Pons (tissue), 1 donor: Measurements from ENCODE around the gene COPS3.
A peak's percentile ranks its signal among the peaks of the same experiment; 100 is the strongest.
"Not testable (repeated sequence)": the region's sequence is repeated elsewhere in the genome, so short reads cannot be mapped to it uniquely, and the experiment has no call there.

ENCODE experiments used
- DNase-seq: peaks from one replicate; pipeline ENCODE4 v3.0.0-alpha.2; 2016; ENCODE audit warnings: low spot score

COPS3 gene

GRCh38 chr17:17301659-17302058 lies 20.6 kb upstream of the COPS3 start:
- DNase-seq = not testable (repeated sequence)

DNA sequence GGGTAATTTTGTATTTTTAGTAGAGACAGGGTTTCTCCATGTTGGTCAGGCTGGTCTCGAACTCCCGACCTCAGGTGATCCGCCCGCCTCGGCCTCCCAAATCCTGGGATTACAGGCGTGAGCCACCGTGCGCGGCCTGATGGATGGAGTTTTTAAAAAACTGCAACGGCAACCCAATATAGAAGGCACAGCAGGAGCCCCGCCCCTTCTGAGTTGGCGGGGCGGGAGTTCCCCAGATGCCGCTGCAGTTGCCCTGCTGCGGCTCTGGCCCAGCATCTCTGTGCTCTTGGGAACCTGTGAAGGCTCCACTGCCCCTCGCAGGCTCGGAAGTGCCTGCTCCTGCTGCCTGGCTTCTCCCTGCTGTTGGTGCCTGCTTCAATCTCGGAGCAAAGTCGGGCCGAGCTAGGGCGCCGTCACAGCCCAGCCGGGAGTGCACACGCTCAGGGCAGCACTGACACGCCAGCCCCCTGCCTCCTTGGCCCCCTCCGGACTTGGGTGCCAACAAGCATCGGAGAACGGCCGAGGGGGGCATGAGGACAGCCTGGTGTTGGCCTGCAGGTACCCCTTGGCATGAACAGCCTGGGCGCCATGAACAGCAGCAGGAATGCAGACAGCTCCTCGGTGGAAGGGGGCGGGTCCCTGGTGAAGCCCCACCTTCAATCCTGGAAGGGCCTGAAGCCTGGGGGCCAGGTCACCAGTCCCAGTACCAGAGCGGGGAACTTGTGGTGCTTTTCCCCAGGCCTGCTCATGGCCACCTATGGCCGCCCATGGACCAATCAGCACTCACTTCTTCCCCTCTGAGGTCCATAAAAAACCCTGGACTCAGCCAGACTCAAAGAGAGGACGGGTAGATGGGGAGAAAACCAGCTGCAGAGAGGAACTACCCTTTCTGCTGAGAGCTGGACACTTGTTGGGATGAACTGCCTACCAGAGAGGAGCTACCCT lies 19.9 kb upstream of the COPS3 start:
- DNase-seq = no peak

DNA sequence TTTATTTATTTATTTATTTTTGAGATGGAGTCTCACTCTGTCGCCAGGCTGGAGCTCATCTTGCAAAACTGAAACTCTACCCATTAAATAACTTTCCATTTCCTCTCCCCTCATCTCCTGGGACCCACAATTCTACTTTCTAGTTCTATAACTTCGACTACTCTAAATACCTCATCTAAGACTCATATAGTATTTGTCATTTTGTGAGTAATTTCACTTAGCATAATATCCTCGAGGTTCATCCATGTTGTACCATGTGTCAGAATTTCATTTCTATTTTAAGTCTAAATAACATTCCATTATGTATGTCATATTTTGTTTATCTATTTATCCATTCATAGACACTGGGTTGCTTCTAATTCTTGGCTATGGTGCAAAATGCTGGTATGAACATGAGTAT lies 17.1 kb upstream of the COPS3 start:
- no peak for DNase-seq

GRCh38 chr17:17297217-17297616 lies 16.2 kb upstream of the COPS3 start:
- DNase-seq = no peak

DNA sequence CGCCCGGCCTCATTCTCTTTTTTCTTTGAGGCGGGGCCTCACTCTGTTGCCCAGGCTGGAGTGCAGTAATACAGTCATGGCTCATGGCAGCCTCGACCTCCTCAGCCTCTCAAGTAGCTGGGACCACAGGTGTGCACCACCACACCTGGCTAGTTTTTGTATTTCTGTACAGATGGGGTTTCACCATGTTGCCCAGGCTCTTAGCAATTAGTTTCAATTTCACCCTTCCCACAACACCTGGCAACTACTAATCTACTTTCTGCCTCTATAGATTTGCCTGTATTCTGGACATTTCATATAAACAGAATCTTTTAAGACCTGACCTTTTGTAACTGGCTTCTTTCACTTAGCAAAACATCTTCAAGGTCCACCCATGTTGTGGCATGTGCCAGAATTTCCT lies 14.1 kb upstream of the COPS3 start:
- no peak for DNase-seq

DNA sequence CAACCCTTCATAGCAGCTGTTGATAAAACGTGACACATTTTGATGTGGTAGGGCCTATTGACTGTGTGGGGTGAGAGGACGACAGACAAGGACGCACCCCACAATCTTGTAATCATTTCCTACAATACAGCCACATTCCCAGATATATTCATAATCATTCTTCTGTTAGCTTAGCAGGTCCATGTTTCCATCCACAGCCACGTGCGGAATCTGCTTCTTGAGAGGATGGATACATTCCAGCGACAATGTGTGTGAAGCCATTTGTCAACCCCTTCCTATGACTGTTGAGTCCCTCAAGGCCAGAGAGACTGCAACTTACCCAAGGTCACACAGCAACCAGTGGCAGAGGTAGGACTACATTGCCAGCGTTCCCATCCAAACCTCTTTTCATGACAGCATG lies 8.7 kb upstream of the COPS3 start:
- DNase-seq = no peak

GRCh38 chr17:17289086-17289485 lies 8.0 kb upstream of the COPS3 start:
- DNase-seq = no peak

GRCh38 chr17:17285951-17286350 lies 4.9 kb upstream of the COPS3 start:
- no peak for DNase-seq

DNA sequence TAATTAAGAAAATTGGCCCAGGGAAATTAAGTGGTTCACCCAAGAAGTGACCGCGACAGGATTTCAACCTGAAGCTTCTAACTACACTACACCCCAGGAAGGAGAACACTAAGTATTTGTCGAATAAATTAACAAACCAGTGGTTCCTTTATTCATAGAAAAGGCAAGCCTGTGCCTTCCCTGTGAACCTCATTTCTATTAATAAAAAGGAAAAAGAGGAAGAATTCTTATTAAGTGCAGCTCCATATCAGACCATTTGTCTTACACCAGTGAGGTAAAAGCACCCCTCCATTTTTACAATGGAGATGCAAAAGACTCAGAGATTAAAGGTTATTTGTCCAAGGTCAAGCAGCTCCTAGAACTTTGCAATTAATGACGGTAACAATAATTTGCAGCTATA lies 1.7 kb downstream of the COPS3 start:
- no peak for DNase-seq

DNA sequence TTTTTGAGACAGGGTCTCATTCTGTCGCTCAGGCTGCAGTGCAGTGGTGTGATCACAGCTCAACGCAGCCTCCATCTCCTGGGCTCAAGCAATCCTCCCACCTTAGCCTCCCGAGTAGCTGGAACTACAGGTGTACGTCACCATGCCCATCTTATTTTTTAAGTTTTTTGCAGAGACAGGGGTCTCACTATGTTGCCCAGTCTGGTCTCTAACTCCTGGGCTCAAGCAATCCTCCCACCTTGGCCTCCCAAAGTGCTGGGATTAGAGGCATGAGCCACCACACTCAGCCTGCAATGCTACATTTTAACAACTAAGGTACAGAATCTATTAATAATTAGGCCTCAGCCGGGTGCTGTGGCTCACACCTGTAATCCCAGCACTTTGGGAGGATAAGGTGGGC lies 3.6 kb downstream of the COPS3 start:
- DNase-seq = not testable (repeated sequence)

GRCh38 chr17:17275971-17276370 lies 5.1 kb downstream of the COPS3 start:
- peak; percentile 22 for DNase-seq

GRCh38 chr17:17269926-17270773 lies 10.9 kb downstream of the COPS3 start:
- no peak for DNase-seq

DNA sequence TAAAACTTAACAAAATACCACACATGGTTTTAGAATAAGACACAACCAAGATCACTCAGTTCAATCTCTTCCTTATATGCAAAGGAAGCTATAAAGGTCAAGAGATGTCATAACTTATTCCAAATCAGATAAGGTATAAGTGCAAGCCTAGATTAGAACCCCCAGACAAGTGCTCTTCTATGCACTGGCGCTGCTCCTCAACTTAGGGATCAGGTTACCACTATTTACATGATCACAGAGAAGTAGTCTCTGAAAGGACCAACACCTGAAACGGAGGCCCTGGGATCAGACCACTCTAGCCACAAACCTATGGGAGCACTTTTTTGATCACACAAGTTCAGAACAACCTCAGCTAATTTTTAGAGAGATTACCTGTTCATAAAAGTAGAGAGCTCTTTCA lies 16.6 kb downstream of the COPS3 start:
- DNase-seq = no peak

GRCh38 chr17:17258998-17259397 lies 22.0 kb downstream of the COPS3 start:
- peak; percentile 88 for DNase-seq

DNA sequence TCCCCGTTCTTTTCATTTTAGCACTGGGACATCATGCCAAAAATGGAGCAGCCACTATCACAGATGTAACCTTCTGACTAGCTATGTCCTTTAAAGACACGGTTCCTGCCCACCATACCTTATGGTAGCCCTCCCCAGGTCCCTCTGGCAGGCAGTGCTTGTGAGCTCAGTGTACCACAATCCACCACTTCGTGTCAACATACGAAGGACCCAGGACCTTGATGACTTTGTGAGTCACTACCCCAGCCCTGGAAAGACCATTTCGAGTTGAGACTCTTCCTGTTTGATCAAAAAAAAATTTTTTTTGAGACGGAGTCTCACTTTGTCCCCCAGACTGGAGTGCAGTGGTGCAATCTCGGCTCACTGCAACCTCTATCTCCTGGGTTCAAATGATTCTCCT lies 23.0 kb downstream of the COPS3 start:
- no peak for DNase-seq

DNA sequence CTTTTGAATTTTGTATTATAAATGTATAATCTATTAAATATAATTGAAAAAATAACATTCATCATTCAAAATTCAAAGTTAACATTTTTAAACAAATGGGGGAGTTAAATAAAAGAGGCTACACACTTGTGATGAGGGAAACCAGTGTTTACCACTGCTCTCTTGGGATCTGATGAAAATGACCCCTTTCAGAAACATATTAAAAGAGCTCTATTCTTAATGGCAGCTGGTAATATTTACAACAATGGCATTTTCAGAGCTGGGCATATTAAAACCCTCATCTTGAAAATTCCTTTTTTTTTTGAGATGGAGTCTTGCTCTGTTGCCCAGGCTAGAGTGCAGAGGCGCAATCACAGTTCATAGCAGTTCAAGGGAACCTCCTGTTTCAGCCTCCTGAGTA lies 24.7 kb downstream of the COPS3 start:
- DNase-seq = peak; percentile 53

DNA sequence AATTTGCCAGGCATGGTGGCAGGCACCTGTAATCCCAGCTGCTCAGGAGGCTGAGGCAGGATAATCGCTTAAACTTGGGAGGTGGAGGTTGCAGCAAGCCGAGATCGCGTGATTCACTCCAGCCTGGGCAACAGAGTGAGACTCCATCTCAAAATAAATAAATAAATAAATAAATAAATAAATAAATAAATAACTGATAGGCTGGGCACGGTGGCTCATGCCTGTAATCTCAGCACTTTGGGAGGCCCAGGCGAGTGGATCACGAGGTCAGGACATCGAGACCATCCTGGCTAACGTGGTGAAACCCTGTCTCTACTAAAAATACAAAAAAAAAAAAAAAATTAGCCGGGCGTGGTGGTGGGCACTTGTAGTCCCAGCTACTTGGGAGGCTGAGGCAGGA lies 25.4 kb downstream of the COPS3 start:
- DNase-seq = not testable (repeated sequence)

- no peak for DNase-seq
Observed at GRCh38 chr17:17254036-17254435, 27.0 kb downstream of the COPS3 start.

DNA sequence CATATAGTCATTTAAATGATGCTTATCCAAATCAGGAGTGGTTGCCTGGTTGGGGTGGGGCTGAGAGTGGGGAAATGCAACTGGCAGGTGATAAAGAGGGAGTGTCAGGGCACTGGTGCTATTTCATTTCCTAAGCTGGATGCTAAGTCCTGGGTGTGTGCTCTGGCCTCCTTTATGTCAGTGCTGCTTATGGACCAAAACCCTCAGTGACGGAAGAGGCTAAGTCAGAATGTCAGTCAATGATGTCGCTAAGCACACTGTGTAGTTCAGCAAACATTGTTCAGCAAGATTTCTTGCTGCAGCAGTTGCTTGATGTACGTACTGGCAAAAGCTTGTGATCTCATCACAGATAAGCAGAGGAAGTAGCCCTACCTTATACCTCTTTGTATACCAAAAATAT lies 27.6 kb downstream of the COPS3 start:
- DNase-seq = no peak

DNA sequence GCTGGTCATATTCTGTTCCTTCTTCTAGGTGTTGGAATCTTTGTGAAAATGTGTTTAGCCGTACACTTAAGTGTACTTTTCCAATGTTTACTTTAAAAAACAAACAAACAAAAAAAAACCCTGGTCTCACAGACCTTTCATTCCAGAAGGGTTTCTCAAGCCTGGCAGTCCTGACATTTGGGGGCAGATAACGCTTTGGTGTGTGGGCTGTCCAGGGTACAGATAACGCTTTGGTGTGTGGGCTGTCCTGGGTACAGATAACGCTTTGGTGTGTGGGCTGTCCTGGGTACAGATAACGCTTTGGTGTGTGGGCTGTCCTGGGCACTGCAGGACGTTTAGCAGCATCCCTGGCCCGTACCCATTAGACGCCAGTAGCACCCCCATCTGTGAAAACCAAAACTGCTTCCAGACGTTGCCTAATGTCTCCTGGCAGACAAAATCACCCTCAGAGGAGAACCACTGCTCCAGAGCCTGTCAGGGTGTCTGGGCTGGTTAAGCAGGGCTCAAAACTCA lies 28.8 kb downstream of the COPS3 start:
- DNase-seq = no peak

GRCh38 chr17:17246879-17247278 lies 34.2 kb downstream of the COPS3 start:
- DNase-seq = no peak

DNA sequence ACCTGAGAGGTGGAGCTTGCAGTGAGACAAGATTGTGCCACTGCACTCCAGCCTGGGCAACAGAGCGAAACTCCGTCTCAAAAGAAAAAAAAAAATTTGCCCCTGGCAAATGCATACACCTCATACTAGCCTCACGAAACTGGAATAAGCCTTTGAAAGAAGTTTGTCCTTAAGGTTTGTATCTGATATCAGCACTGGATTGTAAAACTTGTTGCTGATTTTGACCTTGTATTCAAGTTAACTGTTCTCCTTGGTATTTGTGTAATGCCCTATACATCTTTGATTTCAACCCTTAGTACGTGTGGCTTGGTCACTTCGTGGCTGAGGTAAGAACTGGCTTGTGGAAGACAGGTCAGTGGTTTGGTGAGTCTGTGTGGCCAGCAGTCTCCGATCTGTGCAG lies 37.9 kb downstream of the COPS3 start:
- no peak for DNase-seq

DNA sequence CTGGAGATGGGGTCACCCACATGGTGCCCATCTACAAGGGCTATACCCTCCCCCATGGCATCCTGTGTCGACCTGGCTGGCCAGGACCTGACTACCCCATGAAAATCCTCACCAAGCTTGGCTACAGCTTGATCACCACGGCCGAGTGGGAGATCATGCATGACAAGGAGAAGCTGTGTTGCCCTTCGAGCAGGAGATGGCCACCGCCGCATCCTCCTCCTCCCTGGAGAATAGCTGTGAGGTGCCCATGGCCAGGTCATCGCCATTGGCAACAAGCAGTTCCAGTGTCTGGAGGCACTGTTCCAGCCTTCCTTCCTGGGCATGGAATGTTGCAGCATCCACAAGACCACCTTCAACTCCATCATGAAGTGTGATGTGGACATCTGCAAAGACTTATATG lies 38.8 kb downstream of the COPS3 start:
- DNase-seq = no peak
